HG03066 (cell line): Measurements from ENCODE around the gene DAPK1.

Experiments used
- ATAC-seq: cut with Tn5 transposase; IDR thresholded peaks from one replicate; pipeline ENCODE4 v1.9.1; 2021; ENCODE audit warnings: low read depth; ENCODE audit not compliant: unreplicated experiment

DAPK1 gene

DNA sequence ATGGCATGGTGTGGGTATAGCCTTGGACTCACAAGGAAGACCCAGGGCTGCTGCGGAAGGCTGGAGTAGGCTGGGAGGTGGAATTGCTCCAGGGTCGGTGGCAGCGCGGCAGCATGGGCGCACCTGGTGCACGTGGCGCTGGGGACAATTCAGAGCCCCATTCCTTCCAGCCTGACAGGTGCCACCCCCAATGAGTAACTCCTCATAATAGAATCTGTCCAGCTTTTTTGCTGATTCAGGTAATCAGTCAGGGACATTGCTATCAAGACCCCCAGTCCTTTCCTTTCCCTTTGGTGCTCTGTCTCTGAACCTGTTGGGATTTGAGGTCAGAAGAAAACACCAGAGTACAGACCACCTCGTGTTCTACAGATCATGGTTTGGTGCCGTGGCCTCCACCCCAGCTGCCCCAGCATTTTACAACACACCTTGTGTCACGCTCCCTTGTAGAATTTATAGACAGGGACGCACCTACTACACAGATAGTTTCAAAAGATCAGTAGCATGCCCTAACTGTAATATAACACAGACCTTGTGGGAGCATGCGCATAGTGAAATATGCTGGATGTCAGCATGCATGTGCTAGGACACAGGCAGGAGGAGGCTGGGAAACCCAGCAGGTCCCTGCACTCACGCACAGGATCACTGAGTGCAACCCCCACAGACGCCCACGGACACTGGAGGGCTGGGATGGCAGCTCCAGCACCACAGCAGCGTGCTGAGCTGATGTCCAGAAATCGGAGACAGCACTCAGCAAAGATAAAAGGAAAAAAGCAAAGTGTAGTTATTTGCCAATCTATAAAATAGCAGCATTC, 180.3 kb downstream of the DAPK1 start:
- no peak for ATAC-seq

DNA sequence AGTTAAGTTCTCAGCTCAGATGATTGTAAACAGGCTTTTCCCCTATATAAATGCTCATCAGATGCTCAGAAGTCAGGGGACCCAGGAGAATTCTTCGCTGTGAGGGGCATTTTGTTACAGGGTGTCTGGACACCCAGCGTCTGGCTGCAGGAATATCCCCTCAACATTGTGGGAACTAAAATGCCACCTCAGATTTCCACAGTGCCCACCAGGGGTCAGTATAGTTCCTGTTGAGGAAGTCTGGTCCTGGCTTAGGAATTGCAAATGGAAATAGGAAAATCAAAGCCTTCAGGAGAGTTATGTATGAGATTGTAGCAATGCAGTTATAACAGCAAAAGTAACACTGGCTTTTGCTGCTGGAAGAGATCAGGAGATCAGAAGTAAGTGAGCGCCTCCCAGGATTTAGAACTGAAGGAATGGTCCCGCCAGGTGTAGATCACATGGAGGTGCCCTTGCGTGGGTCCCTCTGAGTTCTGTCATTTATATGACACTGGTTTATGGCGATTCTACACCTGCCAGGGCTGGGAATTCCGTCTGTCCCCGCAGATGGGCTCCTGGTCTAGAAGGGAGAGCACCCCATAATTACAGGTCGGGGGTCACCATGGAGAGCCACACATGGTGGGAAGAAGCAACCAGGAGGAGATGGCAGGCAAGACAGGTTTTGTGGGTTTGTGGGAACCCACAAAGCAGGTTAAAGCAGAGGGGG, 181.1 kb downstream of the DAPK1 start:
- no peak for ATAC-seq

DNA sequence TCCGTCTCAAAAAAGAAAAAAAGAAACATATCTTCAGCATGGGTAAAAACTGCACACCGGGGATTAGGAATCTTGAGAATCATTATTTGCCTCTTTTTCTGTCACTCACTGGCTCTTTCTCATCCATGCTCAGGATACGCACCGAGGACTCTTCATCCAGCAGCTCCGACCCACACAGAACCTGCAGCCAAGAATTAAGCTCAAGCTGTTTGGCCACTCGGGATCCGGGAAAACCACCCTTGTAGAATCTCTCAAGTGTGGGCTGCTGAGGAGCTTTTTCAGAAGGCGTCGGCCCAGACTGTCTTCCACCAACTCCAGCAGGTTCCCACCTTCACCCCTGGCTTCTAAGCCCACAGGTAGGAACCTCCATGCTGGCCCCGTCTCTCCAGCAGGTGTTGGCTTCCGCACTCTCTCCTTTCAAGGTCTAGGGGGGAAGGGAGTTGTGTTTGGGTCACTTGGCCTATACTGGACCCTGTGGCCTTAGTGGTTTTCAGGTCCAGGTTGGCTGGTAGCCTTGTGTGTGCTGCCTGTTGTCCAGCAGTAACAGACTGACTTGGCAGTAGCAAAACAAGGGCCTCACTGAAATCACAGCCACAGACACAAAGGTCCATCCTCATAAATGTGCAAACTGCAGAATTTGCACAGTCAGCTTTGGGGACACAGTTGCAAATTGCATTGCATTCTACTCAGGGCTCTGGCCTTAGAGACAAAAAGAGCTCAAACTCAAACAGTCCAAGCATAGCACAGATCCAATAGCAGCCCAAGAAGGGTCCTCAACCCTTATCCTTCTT, 183.8 kb downstream of the DAPK1 start:
- no peak for ATAC-seq

DNA sequence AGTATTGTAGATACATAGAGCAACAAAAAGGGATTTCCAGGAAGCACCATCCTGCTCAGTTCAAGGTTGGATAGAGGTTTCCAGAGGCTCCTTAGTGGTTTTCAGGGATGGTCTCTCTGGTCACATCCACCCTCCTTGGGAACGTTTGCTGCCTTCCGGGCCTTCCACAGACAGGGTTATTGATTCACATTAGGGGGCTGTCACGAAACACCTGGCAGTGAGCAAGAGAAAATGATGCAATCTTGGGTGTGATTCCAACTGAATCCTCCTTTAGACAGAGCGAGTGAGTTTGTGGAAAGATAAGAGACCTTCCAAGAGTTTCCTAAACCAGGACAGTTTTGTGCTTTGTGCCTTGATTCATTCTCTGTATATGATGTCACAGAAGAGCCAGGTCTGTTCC, 184.4 kb downstream of the DAPK1 start:
- no peak for ATAC-seq

DNA sequence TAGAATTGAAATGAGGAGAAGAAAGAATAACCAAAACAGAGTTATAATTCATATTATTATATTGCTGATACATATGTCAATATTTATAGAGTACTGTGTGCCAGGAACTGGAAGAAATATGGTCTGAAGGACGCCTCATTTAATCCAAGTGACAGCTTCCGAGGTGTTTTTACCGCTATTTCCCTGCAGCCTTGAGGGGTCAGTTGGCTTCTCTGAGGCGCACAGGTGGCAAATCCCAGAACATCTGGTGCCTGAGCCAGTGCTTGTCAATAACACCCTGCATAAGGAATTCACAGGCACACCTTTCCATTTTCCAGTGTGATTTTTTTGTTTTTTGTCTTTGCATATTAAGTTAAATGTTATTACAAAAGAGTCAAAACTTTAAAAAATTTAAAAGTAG, 185.0 kb downstream of the DAPK1 start:
- no peak for ATAC-seq

DNA sequence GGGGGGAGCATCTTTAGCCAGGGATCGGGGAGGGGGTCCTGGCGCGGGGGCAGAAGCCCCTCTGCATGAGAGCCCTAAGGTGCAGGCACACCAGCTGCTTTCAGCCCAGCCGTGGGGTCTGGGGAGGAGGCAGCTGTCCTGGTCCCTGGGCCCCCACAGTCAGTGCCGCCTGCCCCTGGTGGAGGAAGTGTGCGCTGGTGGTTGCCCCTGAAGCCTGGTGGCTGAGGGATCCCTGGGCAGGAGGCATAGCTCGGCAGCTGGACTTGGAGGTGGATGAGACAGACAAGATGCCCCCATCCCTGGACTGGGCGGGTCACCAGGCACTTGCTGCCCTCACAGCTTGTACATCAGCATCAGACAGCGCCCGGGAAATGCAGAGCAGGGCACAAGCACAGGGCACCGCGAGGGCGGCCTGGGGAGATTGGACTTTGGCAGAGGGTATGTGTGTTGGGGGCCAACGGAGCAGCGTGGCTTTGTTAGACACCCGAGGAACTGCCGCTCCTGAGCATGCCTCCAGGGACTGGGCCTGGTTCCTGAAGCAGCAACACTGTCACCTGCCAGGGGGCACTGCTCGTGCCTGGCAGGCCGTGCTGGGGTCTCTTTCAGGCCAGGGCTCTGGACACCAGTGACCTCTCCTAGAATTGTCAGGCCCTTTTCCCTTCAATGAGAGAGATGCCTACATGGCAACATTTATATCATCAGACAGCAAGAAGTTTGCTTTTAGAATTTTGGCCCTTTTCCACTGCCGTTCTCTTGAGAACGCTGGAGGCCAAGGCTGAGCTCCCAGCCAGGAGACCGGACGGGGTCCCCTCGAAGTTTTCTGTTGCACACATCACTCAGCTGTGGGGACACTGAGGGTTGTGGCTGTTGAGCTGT, 186.3 kb downstream of the DAPK1 start:
- ATAC-seq: no peak

DNA sequence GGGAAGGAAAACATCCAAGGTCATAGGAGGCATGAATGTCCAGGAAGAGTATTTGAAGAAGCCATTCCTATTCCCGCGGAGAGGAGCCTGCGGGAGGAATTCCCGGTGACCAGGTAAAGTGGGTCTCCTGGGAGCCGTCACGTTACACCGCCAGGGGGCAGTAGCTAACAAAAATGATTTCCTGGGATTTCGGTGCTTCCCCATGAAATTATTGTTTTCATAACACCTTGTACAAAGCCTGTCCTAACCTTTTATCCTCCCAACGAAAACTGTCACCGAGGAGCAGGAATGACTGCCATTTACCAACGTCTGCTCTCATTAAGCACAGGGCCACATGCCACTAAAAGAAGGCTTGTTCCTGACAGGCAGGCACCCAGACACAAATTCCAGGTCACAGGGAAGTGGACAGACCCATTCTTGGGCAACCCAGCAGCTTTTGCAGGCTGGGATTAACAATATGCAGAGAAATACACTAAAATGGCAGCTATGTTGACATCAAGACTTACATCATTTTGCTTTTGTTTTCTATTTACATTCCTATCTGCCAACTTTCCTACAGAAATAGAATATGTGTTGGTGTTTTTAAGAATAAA, 187.1 kb downstream of the DAPK1 start:
- ATAC-seq: no peak

DNA sequence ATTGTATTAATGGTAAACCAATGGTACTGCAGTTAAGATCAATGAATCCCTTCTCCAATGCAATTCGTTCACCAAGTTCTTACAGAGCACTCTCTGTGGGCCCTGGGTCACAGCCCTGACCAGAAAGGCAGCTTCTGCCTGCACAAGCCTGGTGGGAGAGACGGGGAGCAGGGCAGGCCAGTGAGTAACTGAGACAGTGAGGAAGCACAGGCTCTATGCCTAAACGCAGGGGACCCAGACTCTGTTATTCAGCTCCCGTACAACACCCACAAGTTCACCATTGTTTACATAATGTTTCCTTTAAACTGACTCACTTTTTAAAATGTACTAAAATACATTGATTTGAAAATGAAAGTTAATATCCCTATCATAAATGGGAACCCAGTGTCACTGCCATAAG, 187.8 kb downstream of the DAPK1 start:
- no peak for ATAC-seq

DNA sequence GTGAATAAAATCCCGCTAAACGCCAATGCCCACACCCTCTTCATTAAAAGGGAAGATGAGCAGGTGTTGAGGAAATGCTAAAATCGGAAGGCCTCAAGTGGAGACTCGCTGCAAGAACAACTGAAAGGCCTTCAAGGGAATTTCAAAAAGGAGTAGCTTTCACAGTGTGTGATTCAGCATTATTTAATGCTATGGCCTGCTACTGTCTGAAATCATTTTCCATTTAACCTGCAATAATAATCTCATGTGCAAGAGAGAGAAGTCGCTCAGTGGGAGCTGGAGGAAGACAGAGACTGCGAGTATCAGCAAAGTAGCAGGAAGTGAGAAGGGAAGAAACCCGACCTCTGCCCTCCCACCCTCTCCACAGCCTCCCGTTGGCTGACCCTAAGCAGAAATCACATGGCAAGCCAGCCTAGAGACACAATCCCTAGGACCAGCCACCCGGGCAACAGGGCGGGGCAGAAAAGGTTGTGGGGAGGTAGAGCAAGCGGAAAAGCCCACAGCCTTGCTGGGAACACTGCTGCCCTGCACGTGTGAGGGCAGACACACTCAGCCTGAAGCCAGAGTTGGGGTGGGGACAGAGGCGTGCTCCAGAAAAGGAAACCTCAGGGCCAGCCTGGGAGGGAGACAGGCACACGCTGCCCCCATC, 188.3 kb downstream of the DAPK1 start:
- ATAC-seq: no peak

DNA sequence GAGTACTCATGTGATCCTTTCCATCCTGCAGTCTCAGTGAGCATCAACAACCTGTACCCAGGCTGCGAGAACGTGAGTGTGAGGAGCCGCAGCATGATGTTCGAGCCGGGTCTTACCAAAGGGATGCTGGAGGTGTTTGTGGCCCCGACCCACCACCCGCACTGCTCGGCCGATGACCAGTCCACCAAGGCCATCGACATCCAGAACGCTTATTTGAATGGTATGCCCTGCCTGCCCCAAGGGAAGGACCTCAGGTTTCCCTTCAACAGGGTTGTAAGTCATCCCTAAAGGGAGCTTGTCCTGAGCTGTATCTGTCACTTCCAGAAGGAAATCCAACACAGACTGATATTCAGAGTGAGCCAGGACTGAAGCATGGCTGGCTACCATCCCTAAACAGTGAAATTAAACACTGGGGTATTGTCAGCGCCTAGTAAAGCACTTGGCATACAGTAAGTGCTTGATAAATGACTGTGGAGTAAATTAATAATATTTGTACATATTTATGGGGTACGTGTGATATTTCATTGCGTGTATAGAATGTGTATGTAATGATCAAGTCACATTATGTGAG, 188.9 kb downstream of the DAPK1 start:
- no peak for ATAC-seq

DNA sequence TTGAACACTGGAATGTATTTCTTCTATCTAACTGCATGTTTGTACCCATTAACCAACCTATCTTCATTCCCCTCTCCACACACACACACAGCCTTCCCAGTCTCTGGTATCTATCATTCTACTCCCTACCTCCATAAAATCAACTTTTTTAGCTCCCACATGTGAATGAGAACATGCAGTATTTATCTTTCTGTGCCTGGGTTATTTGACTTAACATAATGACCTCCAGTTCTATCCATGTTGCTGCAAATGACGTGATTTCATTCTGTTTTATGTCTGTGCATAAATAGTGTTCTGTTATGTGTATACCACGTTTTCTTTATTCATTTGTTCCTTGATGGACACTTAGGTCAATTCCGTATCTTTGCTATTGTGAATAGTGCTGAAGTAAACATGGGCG, 189.5 kb downstream of the DAPK1 start:
- no peak for ATAC-seq

DNA sequence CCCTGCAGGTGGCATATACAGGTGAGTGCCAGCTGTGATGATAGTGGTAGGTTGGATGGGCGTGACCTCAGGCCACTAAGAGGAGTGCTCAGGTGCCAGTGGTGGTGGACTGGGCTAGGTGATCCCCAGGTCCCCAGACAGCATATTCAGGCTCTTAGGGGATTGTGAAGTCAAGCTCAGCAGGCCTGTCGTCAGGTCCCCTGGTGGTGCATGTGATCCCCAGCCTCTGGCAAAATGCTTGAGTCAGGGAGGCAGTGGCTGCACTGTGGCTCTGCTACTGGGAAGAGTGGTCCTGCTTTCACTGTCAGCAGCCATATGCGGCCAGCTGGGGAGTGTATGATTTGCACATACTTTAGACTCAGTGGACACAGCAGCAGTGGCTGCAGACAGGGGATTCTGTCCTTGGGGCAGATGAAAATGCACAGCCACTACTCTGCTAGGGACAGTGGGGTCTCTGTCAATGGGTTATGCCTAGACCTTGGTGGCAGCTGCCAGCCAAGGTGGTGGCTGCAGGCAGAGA, 196.6 kb downstream of the DAPK1 start:
- ATAC-seq: no peak

DNA sequence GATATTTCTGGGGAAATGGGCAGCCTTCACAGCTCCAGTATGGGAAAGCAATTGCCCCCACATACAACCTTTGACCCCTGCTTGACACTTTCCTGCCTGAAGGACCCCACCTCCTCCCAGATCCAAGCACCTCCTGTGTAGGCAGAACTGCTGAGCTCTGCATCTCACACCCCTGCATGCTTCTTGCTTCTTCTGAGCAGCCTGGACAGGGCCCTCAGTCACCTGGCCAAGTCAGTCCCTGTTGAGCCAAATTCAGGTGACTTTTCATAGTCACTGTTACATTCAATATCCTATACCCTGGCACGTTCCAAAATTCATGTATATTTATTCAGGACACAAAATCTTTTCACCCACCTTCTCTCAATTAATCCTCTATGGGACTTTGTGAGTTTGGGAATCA, 197.9 kb downstream of the DAPK1 start:
- no peak for ATAC-seq

DNA sequence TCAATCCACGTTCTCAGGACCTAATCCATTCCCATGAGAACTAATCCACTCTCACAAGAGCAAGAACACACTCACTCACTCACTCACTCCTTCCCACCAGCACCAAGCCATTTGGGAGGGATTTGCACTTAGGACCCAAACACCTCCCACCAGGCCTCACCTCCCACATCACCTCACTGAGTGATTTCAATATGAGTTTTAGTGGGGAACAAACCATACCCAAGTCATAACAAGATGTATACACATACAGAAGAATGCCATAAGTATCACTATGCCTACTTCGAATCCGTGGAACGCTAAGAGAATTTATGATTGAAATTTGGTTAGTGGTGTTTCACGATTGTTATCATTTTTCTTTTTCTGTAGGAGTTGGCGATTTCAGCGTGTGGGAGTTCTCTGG, 199.0 kb downstream of the DAPK1 start:
- ATAC-seq: no peak

DNA sequence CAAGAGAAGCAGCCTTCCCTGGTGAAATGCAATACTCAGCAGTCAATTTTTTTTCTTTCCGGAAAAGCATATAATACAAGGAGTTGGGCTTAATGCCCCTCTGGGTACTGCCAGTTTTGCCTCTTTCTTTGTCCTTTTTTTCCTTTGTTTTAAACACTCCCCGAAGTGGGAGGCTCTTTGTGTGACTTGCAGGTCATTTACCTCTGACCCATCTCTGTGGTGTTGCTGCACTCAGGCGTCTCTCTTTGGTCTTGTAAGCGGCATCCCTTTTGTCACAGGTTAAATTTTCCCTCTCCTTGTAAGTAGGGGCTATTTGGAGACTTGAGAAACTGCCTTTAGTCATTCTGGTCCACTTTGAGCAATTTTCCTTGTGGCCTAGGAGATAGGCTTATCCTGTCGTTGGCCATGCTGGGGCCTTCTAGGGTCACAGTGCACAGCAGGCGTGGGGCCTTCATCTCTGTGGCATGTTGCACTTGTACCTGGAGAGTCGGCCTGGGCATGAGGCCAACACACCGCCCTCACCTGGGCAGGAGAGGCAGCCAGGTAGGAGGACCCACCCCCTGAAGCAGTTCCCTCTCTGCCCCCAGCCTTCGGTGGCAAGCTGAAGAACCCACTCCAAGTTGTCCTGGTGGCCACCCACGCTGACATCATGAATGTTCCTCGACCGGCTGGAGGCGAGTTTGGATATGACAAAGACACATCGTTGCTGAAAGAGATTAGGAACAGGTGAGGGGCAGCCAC, 200.6 kb downstream of the DAPK1 start:
- no peak for ATAC-seq

DNA sequence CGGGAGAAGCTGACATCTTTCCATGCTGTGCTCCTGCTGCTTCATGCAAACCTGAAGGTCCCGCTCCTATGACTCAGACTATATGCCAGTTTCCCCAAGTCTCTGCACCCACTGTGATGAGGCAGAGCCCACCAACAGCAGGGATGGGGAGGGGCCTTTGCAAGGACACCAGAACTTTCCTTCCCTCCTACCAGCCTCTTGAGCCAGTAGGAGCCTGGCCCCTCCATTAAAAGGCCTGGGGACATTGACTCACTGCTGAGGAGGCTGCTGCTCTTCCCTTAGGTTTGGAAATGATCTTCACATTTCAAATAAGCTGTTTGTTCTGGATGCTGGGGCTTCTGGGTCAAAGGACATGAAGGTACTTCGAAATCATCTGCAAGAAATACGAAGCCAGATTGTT, 202.2 kb downstream of the DAPK1 start:
- no peak for ATAC-seq

DNA sequence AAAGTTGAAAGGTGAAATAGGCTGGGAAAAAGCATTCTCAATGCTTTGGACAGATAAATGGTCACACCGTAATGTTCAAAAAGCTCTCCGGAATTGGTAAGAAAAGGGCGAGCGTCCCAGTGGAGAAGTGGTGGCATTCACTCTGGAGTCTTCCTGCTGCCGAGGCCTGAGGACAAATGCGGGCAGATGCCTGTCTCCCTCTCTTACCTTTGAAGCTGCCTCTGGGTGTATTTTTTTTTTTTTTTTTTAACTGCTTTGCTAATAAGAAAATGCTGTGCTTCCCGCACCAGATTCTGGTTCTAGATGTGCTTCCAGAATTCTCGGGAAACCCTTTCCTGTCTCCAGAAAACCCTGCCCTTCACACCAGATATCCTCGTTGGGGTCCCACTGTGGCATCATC, 203.8 kb downstream of the DAPK1 start:
- ATAC-seq: no peak

DNA sequence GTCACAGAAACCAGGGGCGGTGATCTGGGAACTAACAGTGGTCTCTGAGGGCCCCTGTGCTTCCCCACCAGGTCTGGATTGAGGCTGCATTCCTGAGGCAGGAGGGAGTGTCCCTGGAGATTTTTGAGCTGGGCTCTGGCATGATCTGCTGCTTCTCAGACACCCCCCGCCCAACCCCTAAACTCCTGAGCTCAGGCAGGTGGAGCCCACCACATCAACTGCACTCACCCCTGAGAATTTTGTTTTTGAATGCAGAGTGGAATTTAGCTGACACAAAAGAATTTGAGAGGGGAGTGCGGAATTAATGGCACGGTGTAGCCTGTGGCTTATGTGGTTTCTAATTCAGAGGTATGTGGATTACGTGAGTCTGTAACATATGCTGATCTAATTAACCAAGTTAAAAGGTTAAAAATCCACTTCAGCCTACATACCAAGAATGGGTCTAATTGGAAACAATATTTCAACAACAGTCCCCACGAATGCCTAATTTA, 204.3 kb downstream of the DAPK1 start:
- ATAC-seq: no peak
